ENCODE results near the gene PHF8. TPM values are rescaled to one million over a fixed set of nuclear protein-coding genes. Genes with fewer than 3 reads are reported as not detected.

The PHF8 gene
- total and polyA plus RNA-seq, 9 of the 15 experiments (the other 6 are each of a cell fraction or from before 2014, with no cell fraction given), result 2.5 to 25.7 (median 12.1) TPM

- TF ChIP-seq ZNF75A (CRISPR knock-in tag; IDR thresholded peaks at IDR 0.05) (no peak), ZNF695 (CRISPR knock-in tag; IDR thresholded peaks at IDR 0.05) (no peak), ZNF3 (CRISPR knock-in tag; IDR thresholded peaks at IDR 0.05) (no peak), GATAD2A (IDR thresholded peaks at IDR 0.05) (no peak), GABPB2 (CRISPR knock-in tag; conservative IDR thresholded peaks at IDR 0.05) (no peak), ATF3 (IDR thresholded peaks at IDR 0.05) (peak; percentile 100), ATF3 (CRISPR knock-in tag; conservative IDR thresholded peaks at IDR 0.05) (no peak; the same call in 1 of the 2 replicates), ZNF184 (CRISPR knock-in tag; IDR thresholded peaks at IDR 0.05) (no peak), ZNF644 (tag; IDR thresholded peaks at IDR 0.05; ENCODE audit: low read depth) (no peak), ZNF699 (CRISPR knock-in tag; IDR thresholded peaks at IDR 0.05; ENCODE audit: insufficient replicate concordance) (no peak), SMARCC2 (IDR thresholded peaks at IDR 0.05; ENCODE audit: low read depth) (no peak), ETV1 (tag; conservative IDR thresholded peaks at IDR 0.05; ENCODE audit: low read depth) (peak; percentile 63), EWSR1 (IDR thresholded peaks at IDR 0.05; ENCODE audit: borderline replicate concordance, low read depth, partially characterized antibody) (no peak)
- TF ChIP-seq, protein P1, sequence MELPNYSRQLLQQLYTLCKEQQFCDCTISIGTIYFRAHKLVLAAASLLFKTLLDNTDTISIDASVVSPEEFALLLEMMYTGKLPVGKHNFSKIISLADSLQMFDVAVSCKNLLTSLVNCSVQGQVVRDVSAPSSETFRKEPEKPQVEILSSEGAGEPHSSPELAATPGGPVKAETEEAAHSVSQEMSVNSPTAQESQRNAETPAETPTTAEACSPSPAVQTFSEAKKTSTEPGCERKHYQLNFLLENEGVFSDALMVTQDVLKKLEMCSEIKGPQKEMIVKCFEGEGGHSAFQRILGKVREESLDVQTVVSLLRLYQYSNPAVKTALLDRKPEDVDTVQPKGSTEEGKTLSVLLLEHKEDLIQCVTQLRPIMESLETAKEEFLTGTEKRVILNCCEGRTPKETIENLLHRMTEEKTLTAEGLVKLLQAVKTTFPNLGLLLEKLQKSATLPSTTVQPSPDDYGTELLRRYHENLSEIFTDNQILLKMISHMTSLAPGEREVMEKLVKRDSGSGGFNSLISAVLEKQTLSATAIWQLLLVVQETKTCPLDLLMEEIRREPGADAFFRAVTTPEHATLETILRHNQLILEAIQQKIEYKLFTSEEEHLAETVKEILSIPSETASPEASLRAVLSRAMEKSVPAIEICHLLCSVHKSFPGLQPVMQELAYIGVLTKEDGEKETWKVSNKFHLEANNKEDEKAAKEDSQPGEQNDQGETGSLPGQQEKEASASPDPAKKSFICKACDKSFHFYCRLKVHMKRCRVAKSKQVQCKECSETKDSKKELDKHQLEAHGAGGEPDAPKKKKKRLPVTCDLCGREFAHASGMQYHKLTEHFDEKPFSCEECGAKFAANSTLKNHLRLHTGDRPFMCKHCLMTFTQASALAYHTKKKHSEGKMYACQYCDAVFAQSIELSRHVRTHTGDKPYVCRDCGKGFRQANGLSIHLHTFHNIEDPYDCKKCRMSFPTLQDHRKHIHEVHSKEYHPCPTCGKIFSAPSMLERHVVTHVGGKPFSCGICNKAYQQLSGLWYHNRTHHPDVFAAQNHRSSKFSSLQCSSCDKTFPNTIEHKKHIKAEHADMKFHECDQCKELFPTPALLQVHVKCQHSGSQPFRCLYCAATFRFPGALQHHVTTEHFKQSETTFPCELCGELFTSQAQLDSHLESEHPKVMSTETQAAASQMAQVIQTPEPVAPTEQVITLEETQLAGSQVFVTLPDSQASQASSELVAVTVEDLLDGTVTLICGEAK (IDR thresholded peaks at IDR 0.05), result peak; percentile 100
- TF ChIP-seq, protein P1 (CRISPR knock-in tag; IDR thresholded peaks at IDR 0.05), result peak; percentile 100
- TF ChIP-seq, protein P2, sequence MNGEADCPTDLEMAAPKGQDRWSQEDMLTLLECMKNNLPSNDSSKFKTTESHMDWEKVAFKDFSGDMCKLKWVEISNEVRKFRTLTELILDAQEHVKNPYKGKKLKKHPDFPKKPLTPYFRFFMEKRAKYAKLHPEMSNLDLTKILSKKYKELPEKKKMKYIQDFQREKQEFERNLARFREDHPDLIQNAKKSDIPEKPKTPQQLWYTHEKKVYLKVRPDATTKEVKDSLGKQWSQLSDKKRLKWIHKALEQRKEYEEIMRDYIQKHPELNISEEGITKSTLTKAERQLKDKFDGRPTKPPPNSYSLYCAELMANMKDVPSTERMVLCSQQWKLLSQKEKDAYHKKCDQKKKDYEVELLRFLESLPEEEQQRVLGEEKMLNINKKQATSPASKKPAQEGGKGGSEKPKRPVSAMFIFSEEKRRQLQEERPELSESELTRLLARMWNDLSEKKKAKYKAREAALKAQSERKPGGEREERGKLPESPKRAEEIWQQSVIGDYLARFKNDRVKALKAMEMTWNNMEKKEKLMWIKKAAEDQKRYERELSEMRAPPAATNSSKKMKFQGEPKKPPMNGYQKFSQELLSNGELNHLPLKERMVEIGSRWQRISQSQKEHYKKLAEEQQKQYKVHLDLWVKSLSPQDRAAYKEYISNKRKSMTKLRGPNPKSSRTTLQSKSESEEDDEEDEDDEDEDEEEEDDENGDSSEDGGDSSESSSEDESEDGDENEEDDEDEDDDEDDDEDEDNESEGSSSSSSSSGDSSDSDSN (IDR thresholded peaks at IDR 0.05; ENCODE audit: borderline replicate concordance in 1 of 2, low read depth in 2 of 2, low read length in 2 of 2), result peak; percentile 97 to 99
Measured at GRCh38 chrX:54044126-54044876, at the start of gene PHF8 (continued).

Data from K562 (cell line).